Urothelium cell line (cell line): ENCODE results near the gene TBCD.

Experiments used
- DNase-seq: peaks from one replicate; pipeline ENCODE4 v3.0.0; 2011; ENCODE audit warnings: low spot score, mixed read lengths
- FAIRE-seq: peaks from 2 replicates; lab custom pipeline; 2011; peaks lifted over from hg19 to GRCh38; lab: Jason Lieb, UNC

TBCD gene

GRCh38 chr17:82863941-82864712 is 112.3 kb downstream of the TBCD start:
- FAIRE-seq = peak; percentile 71
- peak; percentile 72 for DNase-seq

- DNase-seq (no peak), FAIRE-seq (no peak)
These were observed 112.9 kb downstream of the TBCD start for GRCh38 chr17:82864713-82865248.

GRCh38 chr17:82865274-82865673 is 113.4 kb downstream of the TBCD start:
- no peak for DNase-seq
- no peak for FAIRE-seq

GRCh38 chr17:82865774-82866395 is 114.0 kb downstream of the TBCD start:
- DNase-seq = no peak
- no peak for FAIRE-seq

- FAIRE-seq (peak; percentile 40), DNase-seq (no peak)
These were observed 114.8 kb downstream of the TBCD start for GRCh38 chr17:82866590-82867191.

- DNase-seq (no peak), FAIRE-seq (no peak)
These were observed 116.0 kb downstream of the TBCD start for GRCh38 chr17:82867763-82868325.

- DNase-seq = no peak
- peak; percentile 92 for FAIRE-seq
These were observed 116.9 kb downstream of the TBCD start for GRCh38 chr17:82868715-82869131.

- FAIRE-seq = no peak
These were observed 117.7 kb downstream of the TBCD start for GRCh38 chr17:82869536-82869935.

GRCh38 chr17:82870091-82870491 is 118.2 kb downstream of the TBCD start:
- FAIRE-seq (peak; percentile 77), DNase-seq (no peak)

More at GRCh38 chr17:82869536-82869935, 117.7 kb downstream of the TBCD start:
- DNase-seq = no peak

GRCh38 chr17:82870541-82870940 is 118.7 kb downstream of the TBCD start:
- peak; percentile 5 for FAIRE-seq
- DNase-seq = no peak

GRCh38 chr17:82871056-82871775 is 119.4 kb downstream of the TBCD start:
- FAIRE-seq (no peak), DNase-seq (no peak)

GRCh38 chr17:82871776-82872561 is 120.1 kb downstream of the TBCD start:
- no peak for FAIRE-seq
- no peak for DNase-seq

GRCh38 chr17:82872591-82873520 is 121.0 kb downstream of the TBCD start:
- FAIRE-seq = no peak
- no peak for DNase-seq

- DNase-seq = no peak
- FAIRE-seq = no peak
These were observed 121.7 kb downstream of the TBCD start for GRCh38 chr17:82873521-82873920.

- no peak for FAIRE-seq
These were observed 122.4 kb downstream of the TBCD start for GRCh38 chr17:82874011-82874835.

GRCh38 chr17:82875407-82875856 is 123.6 kb downstream of the TBCD start:
- FAIRE-seq (no peak), DNase-seq (no peak)

More at GRCh38 chr17:82874011-82874835, 122.4 kb downstream of the TBCD start:
- DNase-seq = no peak

GRCh38 chr17:82876149-82876548 is 124.3 kb downstream of the TBCD start:
- FAIRE-seq (no peak), DNase-seq (no peak)
